ENCODE data around the gene NDFIP2. TPM values are rescaled to one million over a fixed set of nuclear protein-coding genes. Genes with fewer than 3 reads are reported as not detected.

NDFIP2 gene
- total and polyA plus RNA-seq, 2 donors (not counting 1 experiment from before 2014, with no cell fraction given): 0.12 to 1.0 TPM

- peaks cover 7% of the 10 kb centered on the region for H3K27me3 Mint-ChIP-seq
- ATAC-seq (ENCODE audit: low read depth): no peak
- Histone ChIP-seq H3K36me3 (replicated peaks in 1 of 2; ENCODE audit: control extremely low read depth in 1 of 2, control insufficient read depth in 1 of 2, extremely low read depth in 1 of 2, insufficient read depth in 2 of 2, low read length in 1 of 2) (no peaks in the 10 kb centered on the region), H3K4me3 (ENCODE audit: control extremely low read depth in 1 of 5, extremely low read depth in 1 of 5, insufficient read depth in 1 of 5, low read depth in 2 of 5, low read length in 4 of 5) (no peak overlapping the region), H3K27ac (ENCODE audit: low read length in 2 of 2) (no peak overlapping the region), H3K79me2 (ENCODE audit: control insufficient read depth, insufficient read depth, low read length) (no peaks in the 10 kb centered on the region), H3K27me3 (replicated peaks in 1 of 4; ENCODE audit: control extremely low read depth in 1 of 4, control insufficient read depth in 3 of 4, insufficient read depth in 4 of 4, low read length in 3 of 4) (no peaks in the 10 kb centered on the region), H3K9ac (ENCODE audit: low read length) (no peak overlapping the region), H4K20me1 (ENCODE audit: control insufficient read depth, insufficient read depth, low read length, poor library complexity, severe bottlenecking) (no peaks in the 10 kb centered on the region), H3K4me1 (ENCODE audit: control insufficient read depth in 2 of 2, insufficient read depth in 2 of 2, low read length in 2 of 2) (no peaks in the 10 kb centered on the region), H2AFZ (ENCODE audit: insufficient read depth, low read depth, low read length, poor library complexity, severe bottlenecking) (no peak overlapping the region), H3K4me2 (replicated peaks; ENCODE audit: low read depth, low read length, poor library complexity, severe bottlenecking) (no peak overlapping the region), H3K9me3 (ENCODE audit: control extremely low read depth in 1 of 3, control insufficient read depth in 2 of 3, insufficient read depth in 1 of 3, low read length in 2 of 3) (no peaks in the 10 kb centered on the region)
- no CpG with 5 or more reads among the region's 1 CpG for WGBS (ENCODE audit: insufficient coverage)
- no peak overlapping the region for H3K27ac Mint-ChIP-seq
- intact Hi-C loops (cut with micrococcal nuclease): no loop called here
- no peak for DNase-seq
- no peak overlapping the region for H3K4me3 Mint-ChIP-seq
- H3K4me1 Mint-ChIP-seq: no peaks in the 10 kb centered on the region
- H3K9me3 Mint-ChIP-seq (ENCODE audit: insufficient read depth): no peaks in the 10 kb centered on the region
- POLR2A ChIA-PET: no interaction called here
- TF ChIP-seq CTCF (IDR thresholded peaks at IDR 0.05) (no peak), EZH2 (IDR thresholded peaks at IDR 0.05; ENCODE audit: borderline replicate concordance, insufficient read depth, low read depth, low read length, poor library complexity, severe bottlenecking) (no peak)
- CTCF ChIA-PET: no interaction called here
These were observed 16.9 kb downstream of the NDFIP2 start for GRCh38 chr13:79497852-79498251.

GRCh38 chr13:79500829-79501228, 19.9 kb downstream of the NDFIP2 start:
- Histone ChIP-seq H3K27ac (ENCODE audit: low read length in 2 of 2) (no peak overlapping the region), H3K27me3 (replicated peaks in 1 of 4; ENCODE audit: control extremely low read depth in 1 of 4, control insufficient read depth in 3 of 4, insufficient read depth in 4 of 4, low read length in 3 of 4) (peaks cover 0 to 2% (median 0%) of the 10 kb centered on the region in 4 experiments), H2AFZ (ENCODE audit: insufficient read depth, low read depth, low read length, poor library complexity, severe bottlenecking) (no peak overlapping the region), H3K79me2 (ENCODE audit: control insufficient read depth, insufficient read depth, low read length) (no peaks in the 10 kb centered on the region), H3K9me3 (ENCODE audit: control extremely low read depth in 1 of 3, control insufficient read depth in 2 of 3, insufficient read depth in 1 of 3, low read length in 2 of 3) (no peaks in the 10 kb centered on the region), H3K9ac (ENCODE audit: low read length) (no peak overlapping the region), H3K4me2 (replicated peaks; ENCODE audit: low read depth, low read length, poor library complexity, severe bottlenecking) (no peak overlapping the region), H3K36me3 (replicated peaks in 1 of 2; ENCODE audit: control extremely low read depth in 1 of 2, control insufficient read depth in 1 of 2, extremely low read depth in 1 of 2, insufficient read depth in 2 of 2, low read length in 1 of 2) (no peaks in the 10 kb centered on the region), H4K20me1 (ENCODE audit: control insufficient read depth, insufficient read depth, low read length, poor library complexity, severe bottlenecking) (no peaks in the 10 kb centered on the region), H3K4me1 (ENCODE audit: control insufficient read depth in 2 of 2, insufficient read depth in 2 of 2, low read length in 2 of 2) (no peaks in the 10 kb centered on the region), H3K4me3 (ENCODE audit: control extremely low read depth in 1 of 5, extremely low read depth in 1 of 5, insufficient read depth in 1 of 5, low read depth in 2 of 5, low read length in 4 of 5) (no peak overlapping the region)
- Mint-ChIP-seq H3K27ac (no peak overlapping the region), H3K9me3 (ENCODE audit: insufficient read depth) (no peaks in the 10 kb centered on the region), H3K4me1 (no peaks in the 10 kb centered on the region), H3K4me3 (no peak overlapping the region), H3K27me3 (peaks cover 7% of the 10 kb centered on the region)
- WGBS (ENCODE audit: insufficient coverage): 91% methylated on average over 1 of the region's 4 CpGs
- intact Hi-C loops (cut with micrococcal nuclease): no loop called here
- ChIA-PET CTCF (no interaction called here), POLR2A (no interaction called here)
- DNase-seq (no peak), ATAC-seq (ENCODE audit: low read depth) (no peak)
- TF ChIP-seq CTCF (IDR thresholded peaks at IDR 0.05) (no peak), EZH2 (IDR thresholded peaks at IDR 0.05; ENCODE audit: borderline replicate concordance, insufficient read depth, low read depth, low read length, poor library complexity, severe bottlenecking) (no peak)
